Gastroesophageal sphincter (tissue), 4 donors: Measurements from ENCODE around the gene MSMB. TPM values are rescaled to one million over a fixed set of nuclear protein-coding genes. Genes with fewer than 3 reads are reported as not detected.

Experiments used
- ATAC-seq: fragments of 150-250 bp; one replicate; pipeline ENCODE4 v1.9.1; 2016; ENCODE audit warnings: mild to moderate bottlenecking, moderate library complexity
- H3K27ac ChIP-seq, 4 donors: fragments of 200-600 bp; sonication (generic) in 3 of 4; 1 replicate in 3 of 4; 2 replicates in 1 of 4; pipeline ENCODE4 v1.5.1; 2016 to 2019
- H3K27me3 ChIP-seq: fragments of 200-600 bp; sonication (generic); one replicate; pipeline ENCODE4 v1.5.1; 2019
- H3K36me3 ChIP-seq, 2 donors: fragments of 200-600 bp; sonication (generic); one replicate each; pipeline ENCODE4 v1.5.1; 2019; ENCODE audit warnings: control low read depth in 1 of 2
- H3K4me1 ChIP-seq, 3 donors: fragments of 200-600 bp; sonication (generic); 1 replicate in 2 of 3; 2 replicates in 1 of 3; pipeline ENCODE4 v1.5.1; 2016 to 2019; ENCODE audit warnings: control low read depth in 2 of 3
- H3K4me3 ChIP-seq, 2 donors: fragments of 200-600 bp; sonication (generic); one replicate each; pipeline ENCODE4 v1.5.1; 2019; ENCODE audit warnings: mild to moderate bottlenecking in 1 of 2, moderate library complexity in 1 of 2
- H3K9me3 ChIP-seq, 3 donors: fragments of 200-600 bp; sonication (generic); one replicate each; pipeline ENCODE4 v1.5.1; 2017 to 2019; ENCODE audit warnings: control low read depth in 2 of 3
- CTCF ChIP-seq, 4 experiments: fragments of 200-600 bp in 2 of 4; fragments of 450-650 bp in 2 of 4; sonication (generic) in 1 of 4; IDR thresholded peaks; one replicate each; pipeline ENCODE4 v1.5.1; 2017 to 2019; ENCODE audit warnings: antibody characterized with exemption in 4 of 4, mild to moderate bottlenecking in 2 of 4, moderate library complexity in 2 of 4
- EP300 ChIP-seq: sonication (generic); formaldehyde crosslinking; IDR thresholded peaks from one replicate; pipeline ENCODE4 v1.6.1; 2017; ENCODE audit warnings: antibody characterized with exemption, mild to moderate bottlenecking
- POLR2A ChIP-seq, 2 donors: fragments of 450-650 bp; IDR thresholded peaks; one replicate each; pipeline ENCODE4 v1.6.1; 2017; ENCODE audit warnings: antibody characterized with exemption in 2 of 2, mild to moderate bottlenecking in 2 of 2, moderate library complexity in 1 of 2
- POLR2AphosphoS5 ChIP-seq: sonication (generic); formaldehyde crosslinking; IDR thresholded peaks from one replicate; pipeline ENCODE4 v1.6.1; 2017; ENCODE audit warnings: antibody characterized with exemption
- WGBS, 2 donors: methylation state at CpG; one replicate each; pipeline ENCODE4 v1.1.5; 2018; ENCODE audit warnings: low coverage in 1 of 2; 5-methylcytosine and 5-hydroxymethylcytosine counted together
- total RNA-seq, 4 donors: library from RNA; depleted of rRNA; stranded (reverse); fragments of >200 nt; gene quantifications; one replicate each; pipeline ENCODE4 v1.1.0, GENCODE V29; 2016

MSMB gene
- total RNA-seq, 4 donors from 2014 or later = 5.7 TPM; not detected in 3

GRCh38 chr10:46026106-46026505, 20.0 kb downstream of the MSMB start:
- Histone ChIP-seq H3K4me3 (no peak overlapping the region), H3K9me3 (no peaks in the 10 kb centered on the region), H3K27ac (peak overlapping the region in 1 of 4 donors; percentile 1), H3K4me1 (peaks cover 23 to 94% (median 36%) of the 10 kb centered on the region in 3 donors), H3K36me3 (no peaks in the 10 kb centered on the region), H3K27me3 (no peaks in the 10 kb centered on the region)
- TF ChIP-seq CTCF (IDR thresholded peaks at IDR 0.05) (no peak), POLR2A (IDR thresholded peaks at IDR 0.05) (no peak), POLR2AphosphoS5 (no peak), EP300 (no peak)
- ATAC-seq = no peak

- no peaks in the 10 kb centered on the region for H3K36me3 ChIP-seq
- 60 to 68% methylated on average over 2 of the region's 2 CpGs for WGBS, 2 donors
- H3K4me3 ChIP-seq = no peak overlapping the region
- H3K9me3 ChIP-seq = no peaks in the 10 kb centered on the region
- no peak for TF ChIP-seq POLR2AphosphoS5
- no peak for TF ChIP-seq EP300
- TF ChIP-seq CTCF (IDR thresholded peaks at IDR 0.05) = no peak
- TF ChIP-seq POLR2A (IDR thresholded peaks at IDR 0.05) = no peak
- H3K4me1 ChIP-seq = peaks cover 23 to 96% (median 36%) of the 10 kb centered on the region in 3 donors
- no peaks in the 10 kb centered on the region for H3K27me3 ChIP-seq
- H3K27ac ChIP-seq = peak overlapping the region in 1 of 4 donors; percentile 20
- ATAC-seq = no peak
Observed at GRCh38 chr10:46025406-46025805, 20.7 kb downstream of the MSMB start.

- H3K4me1 ChIP-seq = peaks cover 23 to 99% (median 39%) of the 10 kb centered on the region in 3 donors
- H3K4me3 ChIP-seq = no peak overlapping the region
- no peaks in the 10 kb centered on the region for H3K27me3 ChIP-seq
- TF ChIP-seq EP300 = no peak
- TF ChIP-seq POLR2A (IDR thresholded peaks at IDR 0.05) = no peak
- TF ChIP-seq CTCF (IDR thresholded peaks at IDR 0.05) = no peak
- no peak for TF ChIP-seq POLR2AphosphoS5
- no peaks in the 10 kb centered on the region for H3K36me3 ChIP-seq
- no peaks in the 10 kb centered on the region for H3K9me3 ChIP-seq
- H3K27ac ChIP-seq = peak overlapping the region in 1 of 4 donors; percentile 20
- ATAC-seq = no peak
Observed at GRCh38 chr10:46024948-46025347, 21.1 kb downstream of the MSMB start.

GRCh38 chr10:46022978-46023702, 22.9 kb downstream of the MSMB start:
- Histone ChIP-seq H3K9me3 (no peaks in the 10 kb centered on the region), H3K36me3 (no peaks in the 10 kb centered on the region), H3K4me1 (peaks cover 20 to 99% (median 42%) of the 10 kb centered on the region in 3 donors), H3K4me3 (peak overlapping the region; percentile 67 to 82), H3K27me3 (no peaks in the 10 kb centered on the region), H3K27ac (peak overlapping the region; percentile 65 to 84 (median 81))
- WGBS, 2 donors = 0 to 5% methylated on average over 7 to 15 of the region's 49 CpGs
- TF ChIP-seq POLR2A (IDR thresholded peaks at IDR 0.05) (peak; percentile 41 to 45), CTCF (IDR thresholded peaks at IDR 0.05) (peak in 1 of 4 experiments; percentile 40), EP300 (no peak), POLR2AphosphoS5 (peak; percentile 52)
- ATAC-seq = peak; percentile 97

GRCh38 chr10:46020344-46020657, 25.8 kb downstream of the MSMB start:
- Histone ChIP-seq H3K27ac (peak overlapping the region in 3 of 4 donors; percentile 1 to 34 (median 18)), H3K4me3 (no peak overlapping the region), H3K4me1 (peaks cover 23 to 96% (median 23%) of the 10 kb centered on the region in 3 donors), H3K9me3 (no peaks in the 10 kb centered on the region), H3K36me3 (peaks cover 0 to 11% of the 10 kb centered on the region in 2 donors), H3K27me3 (no peaks in the 10 kb centered on the region)
- no peak for ATAC-seq
- 54 to 81% methylated on average over 3 of the region's 3 CpGs for WGBS, 2 donors
- TF ChIP-seq POLR2AphosphoS5 = no peak
- no peak for TF ChIP-seq EP300
- TF ChIP-seq CTCF (IDR thresholded peaks at IDR 0.05) = no peak
